Measurements from ENCODE around the gene EPS8L1. TPM values are rescaled to one million over a fixed set of nuclear protein-coding genes. Genes with fewer than 3 reads are reported as not detected.
A peak's percentile ranks its signal among the peaks of the same experiment; 100 is the strongest.

The EPS8L1 gene
- polyA plus RNA-seq, 6 donors from 2014 or later, result not detected

- no peak for DNase-seq
- peak; percentile 59 to 60 for ATAC-seq (ENCODE audit: low read depth in 2 of 2)
- H3K27ac Mint-ChIP-seq, result no peak overlapping the region
- peaks cover 33 to 42% (median 36%) of the 10 kb centered on the region in 3 donors for H3K4me1 Mint-ChIP-seq
- peaks cover 0 to 4% (median 2%) of the 10 kb centered on the region in 7 donors for H3K9me3 Mint-ChIP-seq
- peak overlapping the region; percentile 63 to 90 (median 82) for H3K4me3 Mint-ChIP-seq
- H3K27me3 Mint-ChIP-seq, result peaks cover 56 to 72% (median 68%) of the 10 kb centered on the region in 3 donors
- peaks cover 0 to 31% of the 10 kb centered on the region in 2 donors for H3K36me3 Mint-ChIP-seq
Measured at GRCh38 chr19:55086730-55087541, 11.3 kb downstream of the EPS8L1 start.

- Mint-ChIP-seq H3K9me3 (peaks cover 0 to 3% (median 0%) of the 10 kb centered on the region in 7 donors), H3K27ac (no peak overlapping the region), H3K36me3 (peaks cover 0 to 28% of the 10 kb centered on the region in 2 donors), H3K4me3 (peak overlapping the region; percentile 63 to 90 (median 82)), H3K27me3 (peaks cover 53 to 66% (median 63%) of the 10 kb centered on the region in 3 donors), H3K4me1 (peaks cover 30 to 38% (median 31%) of the 10 kb centered on the region in 3 donors)
- ATAC-seq (ENCODE audit: low read depth in 2 of 2) (peak in 1 of 2 donors; percentile 5), DNase-seq (no peak)
Measured at GRCh38 chr19:55087542-55087901, 11.9 kb downstream of the EPS8L1 start.

GRCh38 chr19:55088021-55088451 is 12.4 kb downstream of the EPS8L1 start:
- Mint-ChIP-seq H3K36me3 (peaks cover 0 to 23% of the 10 kb centered on the region in 2 donors), H3K9me3 (no peaks in the 10 kb centered on the region), H3K4me1 (peaks cover 28 to 35% (median 30%) of the 10 kb centered on the region in 3 donors), H3K27me3 (peaks cover 48 to 61% (median 58%) of the 10 kb centered on the region in 3 donors), H3K4me3 (peak overlapping the region; percentile 63 to 90 (median 80)), H3K27ac (peak overlapping the region in 1 of 6 donors; percentile 70)
- no peak for DNase-seq
- no peak for ATAC-seq (ENCODE audit: low read depth in 2 of 2)

GRCh38 chr19:55088543-55089341 is 13.1 kb downstream of the EPS8L1 start:
- H3K36me3 Mint-ChIP-seq, result peaks cover 0 to 23% of the 10 kb centered on the region in 2 donors
- peak; percentile 48 to 57 for ATAC-seq (ENCODE audit: low read depth in 2 of 2)
- peak; percentile 57 for DNase-seq
- no peaks in the 10 kb centered on the region for H3K9me3 Mint-ChIP-seq
- peaks cover 28 to 35% (median 30%) of the 10 kb centered on the region in 3 donors for H3K4me1 Mint-ChIP-seq
- peaks cover 45 to 54% (median 51%) of the 10 kb centered on the region in 3 donors for H3K27me3 Mint-ChIP-seq
- H3K4me3 Mint-ChIP-seq, result peak overlapping the region; percentile 63 to 90 (median 80)
- H3K27ac Mint-ChIP-seq, result peak overlapping the region in 3 of 6 donors; percentile 10 to 89 (median 88)

GRCh38 chr19:55089342-55089944 is 13.8 kb downstream of the EPS8L1 start:
- peaks cover 39 to 47% (median 44%) of the 10 kb centered on the region in 3 donors for H3K27me3 Mint-ChIP-seq
- H3K9me3 Mint-ChIP-seq, result no peaks in the 10 kb centered on the region
- ATAC-seq (ENCODE audit: low read depth in 2 of 2) (no peak), DNase-seq (no peak)
- H3K4me1 Mint-ChIP-seq, result peaks cover 28 to 32% (median 30%) of the 10 kb centered on the region in 3 donors
- peaks cover 0 to 23% of the 10 kb centered on the region in 2 donors for H3K36me3 Mint-ChIP-seq
- no peak overlapping the region for H3K27ac Mint-ChIP-seq
- H3K4me3 Mint-ChIP-seq, result peak overlapping the region in 5 of 8 donors; percentile 10 to 79 (median 29)

GRCh38 chr19:55090564-55090963 is 14.9 kb downstream of the EPS8L1 start:
- no peaks in the 10 kb centered on the region for H3K9me3 Mint-ChIP-seq
- H3K4me1 Mint-ChIP-seq, result peaks cover 28 to 32% (median 30%) of the 10 kb centered on the region in 3 donors
- no peak for ATAC-seq (ENCODE audit: low read depth in 2 of 2)
- H3K36me3 Mint-ChIP-seq, result peaks cover 0 to 30% of the 10 kb centered on the region in 2 donors
- no peak for DNase-seq
- H3K4me3 Mint-ChIP-seq, result no peak overlapping the region
- no peak overlapping the region for H3K27ac Mint-ChIP-seq
- peaks cover 29 to 37% (median 36%) of the 10 kb centered on the region in 3 donors for H3K27me3 Mint-ChIP-seq

- H3K9me3 Mint-ChIP-seq, result no peaks in the 10 kb centered on the region
- H3K4me1 Mint-ChIP-seq, result peaks cover 28 to 30% (median 28%) of the 10 kb centered on the region in 3 donors
- DNase-seq (no peak), ATAC-seq (ENCODE audit: low read depth in 2 of 2) (no peak)
- no peak overlapping the region for H3K4me3 Mint-ChIP-seq
- no peak overlapping the region for H3K27ac Mint-ChIP-seq
- H3K27me3 Mint-ChIP-seq, result peaks cover 26 to 32% (median 31%) of the 10 kb centered on the region in 3 donors
- peaks cover 0 to 30% of the 10 kb centered on the region in 2 donors for H3K36me3 Mint-ChIP-seq
Measured at GRCh38 chr19:55091126-55091910, 15.6 kb downstream of the EPS8L1 start.

- ATAC-seq (ENCODE audit: low read depth in 2 of 2) (no peak), DNase-seq (no peak)
- H3K27me3 Mint-ChIP-seq, result peaks cover 25 to 31% (median 31%) of the 10 kb centered on the region in 3 donors
- H3K27ac Mint-ChIP-seq, result no peak overlapping the region
- H3K9me3 Mint-ChIP-seq, result no peaks in the 10 kb centered on the region
- H3K4me3 Mint-ChIP-seq, result no peak overlapping the region
- H3K36me3 Mint-ChIP-seq, result peaks cover 0 to 30% of the 10 kb centered on the region in 2 donors
- H3K4me1 Mint-ChIP-seq, result peaks cover 28 to 30% (median 28%) of the 10 kb centered on the region in 3 donors
Measured at GRCh38 chr19:55091955-55092354, 16.3 kb downstream of the EPS8L1 start.

- Mint-ChIP-seq H3K4me1 (peaks cover 23% of the 10 kb centered on the region in 3 donors), H3K36me3 (peaks cover 0 to 32% of the 10 kb centered on the region in 2 donors), H3K27me3 (peaks cover 18 to 24% (median 24%) of the 10 kb centered on the region in 3 donors), H3K4me3 (no peak overlapping the region), H3K9me3 (no peaks in the 10 kb centered on the region), H3K27ac (no peak overlapping the region)
- ATAC-seq (ENCODE audit: low read depth in 2 of 2) (no peak), DNase-seq (no peak)
Measured at GRCh38 chr19:55092423-55093318, 17.0 kb downstream of the EPS8L1 start.

- ATAC-seq (ENCODE audit: low read depth in 2 of 2) (no peak), DNase-seq (no peak)
- no peaks in the 10 kb centered on the region for H3K9me3 Mint-ChIP-seq
- H3K4me1 Mint-ChIP-seq, result peaks cover 3 to 10% (median 4%) of the 10 kb centered on the region in 3 donors
- peaks cover 3 to 4% (median 4%) of the 10 kb centered on the region in 3 donors for H3K27me3 Mint-ChIP-seq
- no peak overlapping the region for H3K4me3 Mint-ChIP-seq
- peaks cover 0 to 19% of the 10 kb centered on the region in 2 donors for H3K36me3 Mint-ChIP-seq
- H3K27ac Mint-ChIP-seq, result no peak overlapping the region
Measured at GRCh38 chr19:55094456-55095259, 19.0 kb downstream of the EPS8L1 start.
